ENCODE data around the gene SDR42E2.

DNA sequence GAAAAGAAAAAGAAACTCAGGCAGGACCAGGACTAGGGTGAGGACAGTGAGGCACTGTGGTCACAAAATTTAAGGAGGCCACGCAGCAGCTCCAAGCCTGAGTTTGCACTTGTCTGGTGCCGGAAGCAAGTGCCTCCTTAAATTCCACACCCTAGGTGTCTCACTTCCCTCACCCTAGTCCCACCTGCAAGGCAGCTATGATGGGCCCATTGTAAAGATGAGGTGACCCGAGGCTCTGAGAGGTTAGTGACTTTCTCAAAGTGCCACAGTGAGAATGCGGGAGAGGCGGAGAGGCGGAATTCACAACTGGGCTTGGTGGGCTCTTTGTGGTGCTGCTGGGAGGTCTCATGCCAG is 22.3 kb downstream of the SDR42E2 start:
- TF ChIP-seq, protein P1, sequence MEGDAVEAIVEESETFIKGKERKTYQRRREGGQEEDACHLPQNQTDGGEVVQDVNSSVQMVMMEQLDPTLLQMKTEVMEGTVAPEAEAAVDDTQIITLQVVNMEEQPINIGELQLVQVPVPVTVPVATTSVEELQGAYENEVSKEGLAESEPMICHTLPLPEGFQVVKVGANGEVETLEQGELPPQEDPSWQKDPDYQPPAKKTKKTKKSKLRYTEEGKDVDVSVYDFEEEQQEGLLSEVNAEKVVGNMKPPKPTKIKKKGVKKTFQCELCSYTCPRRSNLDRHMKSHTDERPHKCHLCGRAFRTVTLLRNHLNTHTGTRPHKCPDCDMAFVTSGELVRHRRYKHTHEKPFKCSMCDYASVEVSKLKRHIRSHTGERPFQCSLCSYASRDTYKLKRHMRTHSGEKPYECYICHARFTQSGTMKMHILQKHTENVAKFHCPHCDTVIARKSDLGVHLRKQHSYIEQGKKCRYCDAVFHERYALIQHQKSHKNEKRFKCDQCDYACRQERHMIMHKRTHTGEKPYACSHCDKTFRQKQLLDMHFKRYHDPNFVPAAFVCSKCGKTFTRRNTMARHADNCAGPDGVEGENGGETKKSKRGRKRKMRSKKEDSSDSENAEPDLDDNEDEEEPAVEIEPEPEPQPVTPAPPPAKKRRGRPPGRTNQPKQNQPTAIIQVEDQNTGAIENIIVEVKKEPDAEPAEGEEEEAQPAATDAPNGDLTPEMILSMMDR (conservative IDR thresholded peaks at IDR 0.05; ENCODE audit: low read depth, low read length), result no peak
- TF ChIP-seq POLR2A (IDR thresholded peaks at IDR 0.05; ENCODE audit: low read depth, low read length) (no peak), RFX5 (IDR thresholded peaks at IDR 0.05; ENCODE audit: low read depth, low read length) (no peak), MAFK (IDR thresholded peaks at IDR 0.05; ENCODE audit: low read depth, low read length) (no peak), CEBPB (IDR thresholded peaks at IDR 0.05; ENCODE audit: low read depth, low read length) (no peak)

All from IMR-90 (cell line).